Parathyroid adenoma (tissue), 2 donors: Measurements from ENCODE around the gene IFIT2.

Experiments
- H2AFZ ChIP-seq: fragments of 300-600 bp; sonication (generic); one replicate; pipeline ENCODE4 v1.7.0; 2017; ENCODE audit warnings: antibody characterized with exemption, mild to moderate bottlenecking
- H3K27ac ChIP-seq: fragments of 300-600 bp; sonication (generic); one replicate; pipeline ENCODE4 v1.7.0; 2017
- H3K27me3 ChIP-seq: fragments of 300-600 bp; sonication (generic); one replicate; pipeline ENCODE4 v1.7.0; 2017; ENCODE audit warnings: low read length; ENCODE audit not compliant: control insufficient read depth, insufficient read depth
- H3K36me3 ChIP-seq: fragments of 300-600 bp; sonication (generic); one replicate; pipeline ENCODE4 v1.7.0; 2017; ENCODE audit warnings: low read length; ENCODE audit not compliant: control insufficient read depth, insufficient read depth
- H3K4me1 ChIP-seq: fragments of 300-600 bp; sonication (generic); one replicate; pipeline ENCODE4 v1.7.0; 2017; ENCODE audit warnings: control low read depth
- H3K4me2 ChIP-seq: fragments of 300-600 bp; sonication (generic); one replicate; pipeline ENCODE4 v1.7.0; 2017; ENCODE audit warnings: low read length
- H3K4me3 ChIP-seq: fragments of 300-600 bp; sonication (generic); one replicate; pipeline ENCODE4 v1.7.0; 2017; ENCODE audit warnings: low read depth, low read length
- H3K79me2 ChIP-seq: fragments of 300-600 bp; sonication (generic); one replicate; pipeline ENCODE4 v1.7.0; 2017; ENCODE audit warnings: control low read depth
- H3K9ac ChIP-seq: fragments of 300-600 bp; sonication (generic); one replicate; pipeline ENCODE4 v1.7.0; 2017; ENCODE audit warnings: mild to moderate bottlenecking
- H3K9me3 ChIP-seq: fragments of 300-600 bp; sonication (generic); one replicate; pipeline ENCODE4 v1.7.0; 2017; ENCODE audit warnings: low read length; ENCODE audit not compliant: control insufficient read depth
- CTCF ChIP-seq: fragments of 300-600 bp; sonication (generic); IDR thresholded peaks from one replicate; pipeline ENCODE4 v1.7.0; 2017; ENCODE audit warnings: antibody characterized with exemption, mild to moderate bottlenecking
- donor health status: primary hyperparathyroidism.

IFIT2 gene

GRCh38 chr10:89299031-89299430 lies 2.8 kb upstream of the IFIT2 start:
- Histone ChIP-seq H3K36me3 (no peaks in the 10 kb centered on the region), H2AFZ (no peak overlapping the region), H3K4me2 (no peak overlapping the region), H3K9me3 (no peaks in the 10 kb centered on the region), H3K27ac (no peak overlapping the region), H3K4me3 (no peak overlapping the region), H3K4me1 (peaks cover 14% of the 10 kb centered on the region), H3K27me3 (no peaks in the 10 kb centered on the region), H3K79me2 (no peaks in the 10 kb centered on the region), H3K9ac (no peak overlapping the region)
- no peak for TF ChIP-seq CTCF

- TF ChIP-seq CTCF: no peak
- Histone ChIP-seq H3K36me3 (no peaks in the 10 kb centered on the region), H3K79me2 (no peaks in the 10 kb centered on the region), H3K4me2 (peak overlapping the region; percentile 69), H3K9me3 (no peaks in the 10 kb centered on the region), H3K4me1 (peaks cover 14% of the 10 kb centered on the region), H3K27ac (peak overlapping the region; percentile 86), H3K9ac (no peak overlapping the region), H3K4me3 (peak overlapping the region; percentile 61), H2AFZ (peak overlapping the region; percentile 83), H3K27me3 (no peaks in the 10 kb centered on the region)
Measured at GRCh38 chr10:89301232-89301631, 614 bp upstream of the IFIT2 start.

GRCh38 chr10:89302625-89303024 lies 779 bp downstream of the IFIT2 start:
- Histone ChIP-seq H3K36me3 (no peaks in the 10 kb centered on the region), H3K4me1 (peaks cover 11% of the 10 kb centered on the region), H3K27ac (peak overlapping the region; percentile 86), H3K79me2 (no peaks in the 10 kb centered on the region), H3K9ac (no peak overlapping the region), H2AFZ (peak overlapping the region; percentile 83), H3K4me2 (peak overlapping the region; percentile 69), H3K9me3 (no peaks in the 10 kb centered on the region), H3K4me3 (peak overlapping the region; percentile 61), H3K27me3 (no peaks in the 10 kb centered on the region)
- TF ChIP-seq CTCF: no peak

DNA sequence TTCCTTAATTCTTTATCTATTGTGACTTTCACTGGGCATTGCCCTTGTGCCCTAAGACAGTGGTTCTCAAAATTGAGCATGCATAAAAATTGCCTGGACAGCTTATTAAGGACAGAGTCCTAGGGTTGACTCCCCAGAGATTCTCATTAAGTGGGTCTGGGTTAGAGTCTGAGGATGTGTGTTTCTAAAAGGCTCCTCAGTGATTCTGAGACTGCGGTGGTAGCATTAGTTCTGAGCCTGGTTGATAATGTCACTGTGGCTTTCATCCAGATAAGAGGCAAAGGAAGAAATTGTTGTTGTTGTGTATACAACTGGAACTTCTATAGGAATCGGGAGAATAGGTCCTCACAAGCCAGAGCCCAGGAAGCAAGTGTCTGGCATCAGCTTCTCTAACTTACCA lies 1.3 kb downstream of the IFIT2 start:
- H3K79me2 ChIP-seq: no peaks in the 10 kb centered on the region
- no peak overlapping the region for H3K27ac ChIP-seq
- H2AFZ ChIP-seq: peak overlapping the region; percentile 83
- TF ChIP-seq CTCF: no peak
- H3K36me3 ChIP-seq: no peaks in the 10 kb centered on the region
- no peak overlapping the region for H3K9ac ChIP-seq
- no peaks in the 10 kb centered on the region for H3K27me3 ChIP-seq
- H3K4me1 ChIP-seq: peaks cover 11% of the 10 kb centered on the region
- no peak overlapping the region for H3K4me3 ChIP-seq
- no peaks in the 10 kb centered on the region for H3K9me3 ChIP-seq
- peak overlapping the region; percentile 7 for H3K4me2 ChIP-seq

DNA sequence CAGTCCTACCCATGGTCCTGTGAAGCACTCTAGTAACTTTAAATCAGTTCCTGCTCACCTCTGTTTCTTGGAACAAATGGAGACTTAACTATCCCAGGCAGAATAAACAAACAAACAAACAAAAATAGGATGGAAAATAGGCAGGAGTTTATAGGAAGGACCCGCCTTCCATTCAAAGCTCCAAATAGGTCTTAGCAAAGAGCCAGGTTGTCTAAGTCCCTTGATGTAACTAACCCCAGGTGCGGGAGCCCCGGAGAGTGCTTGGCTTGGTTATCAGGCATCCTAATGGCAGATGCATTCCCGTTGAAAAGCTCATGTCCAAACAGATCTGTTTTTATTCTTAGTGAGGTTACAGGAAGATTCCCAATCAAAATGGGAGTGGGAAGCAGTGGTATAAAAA lies 2.2 kb downstream of the IFIT2 start:
- no peaks in the 10 kb centered on the region for H3K9me3 ChIP-seq
- H3K9ac ChIP-seq: no peak overlapping the region
- no peaks in the 10 kb centered on the region for H3K36me3 ChIP-seq
- no peak overlapping the region for H3K27ac ChIP-seq
- TF ChIP-seq CTCF: no peak
- H3K79me2 ChIP-seq: no peaks in the 10 kb centered on the region
- no peak overlapping the region for H3K4me2 ChIP-seq
- H3K4me1 ChIP-seq: peaks cover 11% of the 10 kb centered on the region
- H3K27me3 ChIP-seq: no peaks in the 10 kb centered on the region
- H2AFZ ChIP-seq: no peak overlapping the region
- no peak overlapping the region for H3K4me3 ChIP-seq
